HepG2 (cell line): ENCODE data around the gene SNUPN. TPM values are rescaled to one million over a fixed set of nuclear protein-coding genes. Genes with fewer than 3 reads are reported as not detected.
A peak's percentile ranks its signal among the peaks of the same experiment; 100 is the strongest.

Source experiments
- DNMT1 ChIP-seq: sonication (generic); formaldehyde crosslinking; IDR thresholded peaks from 2 replicates; pipeline ENCODE4 v1.5.1; 2020; ENCODE audit warnings: mild to moderate bottlenecking, missing genetic modification reagents
- HCFC1 ChIP-seq: fragments of 150-350 bp; IDR thresholded peaks from 2 replicates; pipeline ENCODE4 v1.6.1; 2014; ENCODE audit warnings: low read depth, low read length
- HMGA1 ChIP-seq: sonication (generic); formaldehyde crosslinking; conservative IDR thresholded peaks from 2 replicates; pipeline ENCODE4 v1.4.0; 2020; ENCODE audit warnings: missing genetic modification reagents
- HNRNPK ChIP-seq: fragments of 200-400 bp; formaldehyde crosslinking; IDR thresholded peaks from 2 replicates; pipeline ENCODE4 v1.6.1; 2018; ENCODE audit warnings: low read length, low read depth, moderate library complexity, mild to moderate bottlenecking; ENCODE audit not compliant: poor library complexity, severe bottlenecking
- NFRKB ChIP-seq: fragments of 450-650 bp; IDR thresholded peaks from 2 replicates; pipeline ENCODE4 v1.6.1; 2017
- POLR2AphosphoS5 ChIP-seq: IDR thresholded peaks from 2 replicates; pipeline ENCODE4 v1.6.1; 2012; ENCODE audit warnings: low read depth, low read length
- REPIN1 ChIP-seq: sonication (generic); formaldehyde crosslinking; IDR thresholded peaks from 2 replicates; pipeline ENCODE4 v1.8.0; 2022; ENCODE audit warnings: missing genetic modification reagents, low read depth, mild to moderate bottlenecking, borderline replicate concordance
- TARDBP ChIP-seq: sonication (generic); formaldehyde crosslinking; IDR thresholded peaks from 2 replicates; pipeline ENCODE4 v1.8.0; 2022; ENCODE audit warnings: mild to moderate bottlenecking, missing genetic modification reagents
- U2AF2 ChIP-seq: fragments of 200-400 bp; formaldehyde crosslinking; IDR thresholded peaks from 2 replicates; pipeline ENCODE4 v1.6.1; 2017; ENCODE audit warnings: low read depth, mild to moderate bottlenecking, low read length
- ZFP82 ChIP-seq: sonication (generic); formaldehyde crosslinking; IDR thresholded peaks from 2 replicates; pipeline ENCODE4 v1.5.1; 2020; ENCODE audit warnings: mild to moderate bottlenecking, missing genetic modification reagents, borderline replicate concordance
- ZNF33B ChIP-seq: sonication (generic); formaldehyde crosslinking; IDR thresholded peaks from 2 replicates; pipeline ENCODE4 v1.5.1; 2020; ENCODE audit warnings: mild to moderate bottlenecking, missing genetic modification reagents
- ZNF615 ChIP-seq: sonication (generic); formaldehyde crosslinking; IDR thresholded peaks from 2 replicates; pipeline ENCODE4 v1.5.0; 2020; ENCODE audit warnings: mild to moderate bottlenecking, missing genetic modification reagents, borderline replicate concordance
- ZNF652 ChIP-seq: IDR thresholded peaks from 2 replicates; pipeline ENCODE4 v1.6.1; 2016; ENCODE audit warnings: low read depth, borderline replicate concordance
- ZNF660 ChIP-seq: sonication (generic); formaldehyde crosslinking; IDR thresholded peaks from 2 replicates; pipeline ENCODE4 v1.5.1; 2020; ENCODE audit warnings: mild to moderate bottlenecking, low read depth, missing genetic modification reagents, borderline replicate concordance
- ZNF766 ChIP-seq: sonication (generic); formaldehyde crosslinking; IDR thresholded peaks from 2 replicates; pipeline ENCODE4 v1.5.0; 2020; ENCODE audit warnings: missing genetic modification reagents, borderline replicate concordance
- ZNF775 ChIP-seq: sonication (generic); formaldehyde crosslinking; IDR thresholded peaks from 2 replicates; pipeline ENCODE4 v1.4.0; 2020; ENCODE audit warnings: missing genetic modification reagents, mild to moderate bottlenecking, moderate library complexity, borderline replicate concordance
- ZNF850 ChIP-seq: sonication (generic); formaldehyde crosslinking; conservative IDR thresholded peaks from 2 replicates; pipeline ENCODE4 v1.9.0; 2021; ENCODE audit warnings: mild to moderate bottlenecking, missing genetic modification reagents
- polyA plus RNA-seq, 8 experiments: library from polyadenylated mRNA; depleted of rRNA in 3 of 8; stranded (reverse) in 7 of 8; unstranded in 1 of 8; fragments of >200 nt; fragmentation: Illumina TruSeq in 4 of 8; extraction: Trizol in 4 of 8; gene quantifications; 2 replicates each; pipeline versions ENCODE4 v1.2.1 to v1.2.3, GENCODE V29; 2011 to 2016; ENCODE audit warnings: low read depth in 4 of 8, missing spikeins in 1 of 8, mixed read lengths in 1 of 8; ENCODE audit not compliant: insufficient read depth in 1 of 8
- total RNA-seq, 5 experiments: library from RNA; depleted of rRNA; stranded (reverse); fragments of >200 nt; fragmentation: Illumina TruSeq; extraction: Trizol; gene quantifications; 2 replicates each; pipeline ENCODE4 v1.2.3, GENCODE V29; 2016; ENCODE audit warnings: low read depth in 1 of 5
- TF ChIP-seq, protein P1 (sequence below): sonication (generic); formaldehyde crosslinking; IDR thresholded peaks from 2 replicates; pipeline ENCODE4 v1.4.0; 2020; ENCODE audit warnings: mild to moderate bottlenecking, missing genetic modification reagents
- TF ChIP-seq, protein P2 (sequence below): sonication (generic); formaldehyde crosslinking; IDR thresholded peaks from 2 replicates; pipeline ENCODE4 v1.5.0; 2020; ENCODE audit warnings: missing genetic modification reagents, mild to moderate bottlenecking, borderline replicate concordance
- TF ChIP-seq, protein P3 (sequence below): sonication (generic); formaldehyde crosslinking; IDR thresholded peaks from 2 replicates; pipeline ENCODE4 v1.8.0; 2023; ENCODE audit warnings: mild to moderate bottlenecking, missing genetic modification reagents
- TF ChIP-seq, protein P4 (sequence below): IDR thresholded peaks from 2 replicates; pipeline ENCODE4 v1.6.1; 2016
- TF ChIP-seq, protein P5 (sequence below): sonication (generic); formaldehyde crosslinking; IDR thresholded peaks from 2 replicates; pipeline ENCODE4 v1.8.0; 2022; ENCODE audit warnings: mild to moderate bottlenecking, missing genetic modification reagents, borderline replicate concordance

The SNUPN gene
- total and polyA plus RNA-seq, 2 of the 13 experiments (the other 11 are each of a cell fraction or from before 2014, with no cell fraction given): 9.0 to 16.4 TPM

DNA sequence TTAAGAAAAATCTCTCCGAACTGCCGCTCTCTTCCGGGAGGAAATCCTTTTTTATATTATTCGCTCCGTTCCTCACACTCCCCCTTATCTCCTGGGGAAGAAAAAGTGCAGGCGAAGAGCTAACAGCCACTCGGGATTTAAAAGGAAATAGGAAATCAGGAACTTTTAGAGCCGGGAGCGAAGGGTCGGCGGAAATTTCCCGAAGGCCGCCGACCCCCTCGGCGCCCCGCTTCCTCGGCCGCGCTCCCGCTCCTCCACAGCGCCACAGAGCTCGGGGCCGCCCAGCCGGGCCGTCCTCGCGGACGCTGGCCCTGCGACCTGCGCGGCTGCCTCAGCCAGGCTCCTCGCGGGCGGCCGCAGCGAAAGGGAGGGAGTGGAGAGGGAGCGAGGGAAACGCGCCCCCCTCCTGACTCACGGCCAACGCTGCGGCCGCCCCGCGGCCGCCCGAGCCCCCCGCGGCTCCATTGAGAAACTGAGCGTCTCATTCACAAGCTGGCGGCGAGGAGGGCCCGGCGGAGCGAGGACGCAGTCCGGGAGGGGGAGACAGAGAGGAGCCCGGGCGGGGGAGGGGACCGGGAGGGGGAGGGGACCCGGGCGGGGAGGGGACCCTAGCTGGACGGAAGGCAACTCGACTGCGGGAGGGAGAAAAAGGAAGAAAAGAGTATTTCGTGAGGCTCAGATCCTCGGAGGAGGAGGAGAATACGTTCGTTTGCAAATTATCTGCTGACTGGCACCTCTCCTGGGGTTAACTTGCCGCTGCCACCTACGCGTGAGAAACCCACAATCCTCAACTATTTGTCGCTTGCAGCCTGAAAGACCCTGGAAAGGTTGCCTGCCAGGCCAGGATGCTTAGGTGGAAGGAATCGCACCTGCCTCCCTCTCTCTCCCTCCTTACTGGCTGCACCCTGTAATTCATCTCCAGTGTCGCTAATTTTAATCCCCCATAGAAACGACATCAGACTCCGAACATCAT lies 46.3 kb downstream of the SNUPN start, which contains the start of gene PTPN9 (continued):
- TF ChIP-seq ZFP82 (CRISPR knock-in tag) (0 out of 2 replicates have a peak, but pooled peaks have one; percentile 70), ZNF652 (CRISPR knock-in tag) (no peak), U2AF2 (no peak), HMGA1 (CRISPR knock-in tag) (no peak), ZNF615 (CRISPR knock-in tag) (no peak; the same call in 1 of the 2 replicates), ZNF775 (no peak), TARDBP (0 out of 2 replicates have a peak, but pooled peaks have one; percentile 12), ZNF850 (CRISPR knock-in tag) (no peak), ZNF33B (no peak), NFRKB (no peak), ZNF660 (CRISPR knock-in tag) (no peak), ZNF766 (CRISPR knock-in tag) (no peak), REPIN1 (CRISPR knock-in tag) (no peak), HCFC1 (no peak), POLR2AphosphoS5 (peak; percentile 36; the same call in 1 of the 2 replicates), HNRNPK (peak; percentile 78), DNMT1 (CRISPR knock-in tag) (no peak)
- TF ChIP-seq, protein P1, sequence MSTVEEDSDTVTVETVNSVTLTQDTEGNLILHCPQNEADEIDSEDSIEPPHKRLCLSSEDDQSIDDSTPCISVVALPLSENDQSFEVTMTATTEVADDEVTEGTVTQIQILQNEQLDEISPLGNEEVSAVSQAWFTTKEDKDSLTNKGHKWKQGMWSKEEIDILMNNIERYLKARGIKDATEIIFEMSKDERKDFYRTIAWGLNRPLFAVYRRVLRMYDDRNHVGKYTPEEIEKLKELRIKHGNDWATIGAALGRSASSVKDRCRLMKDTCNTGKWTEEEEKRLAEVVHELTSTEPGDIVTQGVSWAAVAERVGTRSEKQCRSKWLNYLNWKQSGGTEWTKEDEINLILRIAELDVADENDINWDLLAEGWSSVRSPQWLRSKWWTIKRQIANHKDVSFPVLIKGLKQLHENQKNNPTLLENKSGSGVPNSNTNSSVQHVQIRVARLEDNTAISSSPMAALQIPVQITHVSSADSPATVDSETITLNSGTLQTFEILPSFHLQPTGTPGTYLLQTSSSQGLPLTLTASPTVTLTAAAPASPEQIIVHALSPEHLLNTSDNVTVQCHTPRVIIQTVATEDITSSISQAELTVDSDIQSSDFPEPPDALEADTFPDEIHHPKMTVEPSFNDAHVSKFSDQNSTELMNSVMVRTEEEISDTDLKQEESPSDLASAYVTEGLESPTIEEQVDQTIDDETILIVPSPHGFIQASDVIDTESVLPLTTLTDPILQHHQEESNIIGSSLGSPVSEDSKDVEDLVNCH (CRISPR knock-in tag): no peak
- TF ChIP-seq, protein P2, sequence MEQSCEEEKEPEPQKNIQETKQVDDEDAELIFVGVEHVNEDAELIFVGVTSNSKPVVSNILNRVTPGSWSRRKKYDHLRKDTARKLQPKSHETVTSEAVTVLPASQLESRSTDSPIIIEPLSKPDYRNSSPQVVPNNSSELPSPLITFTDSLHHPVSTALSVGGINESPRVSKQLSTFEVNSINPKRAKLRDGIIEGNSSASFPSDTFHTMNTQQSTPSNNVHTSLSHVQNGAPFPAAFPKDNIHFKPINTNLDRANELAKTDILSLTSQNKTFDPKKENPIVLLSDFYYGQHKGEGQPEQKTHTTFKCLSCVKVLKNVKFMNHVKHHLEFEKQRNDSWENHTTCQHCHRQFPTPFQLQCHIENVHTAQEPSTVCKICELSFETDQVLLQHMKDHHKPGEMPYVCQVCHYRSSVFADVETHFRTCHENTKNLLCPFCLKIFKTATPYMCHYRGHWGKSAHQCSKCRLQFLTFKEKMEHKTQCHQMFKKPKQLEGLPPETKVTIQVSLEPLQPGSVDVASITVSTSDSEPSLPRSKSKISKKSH: no peak
- TF ChIP-seq, protein P3, sequence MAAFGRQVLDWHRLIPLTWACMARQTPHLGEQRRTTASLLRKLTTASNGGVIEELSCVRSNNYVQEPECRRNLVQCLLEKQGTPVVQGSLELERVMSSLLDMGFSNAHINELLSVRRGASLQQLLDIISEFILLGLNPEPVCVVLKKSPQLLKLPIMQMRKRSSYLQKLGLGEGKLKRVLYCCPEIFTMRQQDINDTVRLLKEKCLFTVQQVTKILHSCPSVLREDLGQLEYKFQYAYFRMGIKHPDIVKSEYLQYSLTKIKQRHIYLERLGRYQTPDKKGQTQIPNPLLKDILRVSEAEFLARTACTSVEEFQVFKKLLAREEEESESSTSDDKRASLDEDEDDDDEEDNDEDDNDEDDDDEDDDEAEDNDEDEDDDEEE (CRISPR knock-in tag): no peak
- TF ChIP-seq, protein P4, sequence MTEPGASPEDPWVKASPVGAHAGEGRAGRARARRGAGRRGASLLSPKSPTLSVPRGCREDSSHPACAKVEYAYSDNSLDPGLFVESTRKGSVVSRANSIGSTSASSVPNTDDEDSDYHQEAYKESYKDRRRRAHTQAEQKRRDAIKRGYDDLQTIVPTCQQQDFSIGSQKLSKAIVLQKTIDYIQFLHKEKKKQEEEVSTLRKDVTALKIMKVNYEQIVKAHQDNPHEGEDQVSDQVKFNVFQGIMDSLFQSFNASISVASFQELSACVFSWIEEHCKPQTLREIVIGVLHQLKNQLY (CRISPR knock-in tag): no peak
- TF ChIP-seq, protein P5, sequence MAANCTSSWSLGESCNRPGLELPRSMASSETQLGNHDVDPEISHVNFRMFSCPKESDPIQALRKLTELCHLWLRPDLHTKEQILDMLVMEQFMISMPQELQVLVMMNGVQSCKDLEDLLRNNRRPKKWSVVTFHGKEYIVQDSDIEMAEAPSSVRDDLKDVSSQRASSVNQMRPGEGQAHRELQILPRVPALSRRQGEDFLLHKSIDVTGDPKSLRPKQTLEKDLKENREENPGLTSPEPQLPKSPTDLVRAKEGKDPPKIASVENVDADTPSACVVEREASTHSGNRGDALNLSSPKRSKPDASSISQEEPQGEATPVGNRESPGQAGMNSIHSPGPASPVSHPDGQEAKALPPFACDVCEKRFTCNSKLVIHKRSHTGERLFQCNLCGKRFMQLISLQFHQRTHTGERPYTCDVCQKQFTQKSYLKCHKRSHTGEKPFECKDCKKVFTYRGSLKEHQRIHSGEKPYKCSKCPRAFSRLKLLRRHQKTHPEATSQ (CRISPR knock-in tag): no peak
